SK-N-SH treated with all-trans-retinoic acid at 6 μM for 48 hours (cell line): ENCODE results near the gene TPM1.

ENCODE experiments used
- ATAC-seq: fragments of 200-7000 bp; cut with Tn5 transposase; 3 replicates; pipeline ENCODE4 v1.9.1; 2020; ENCODE audit warnings: mild to moderate bottlenecking, moderate library complexity
- ARNTL ChIP-seq: fragments of 450-650 bp; formaldehyde crosslinking; IDR thresholded peaks from 2 replicates; pipeline ENCODE4 v1.5.0; 2020; ENCODE audit warnings: low read depth, mild to moderate bottlenecking, moderate library complexity, borderline replicate concordance
- BACH2 ChIP-seq: fragments of 250-450 bp; sonication (Bioruptor Pico); IDR thresholded peaks from 2 replicates; pipeline ENCODE4 v1.9.0; 2021; ENCODE audit warnings: mild to moderate bottlenecking, borderline replicate concordance
- CSDC2 ChIP-seq: fragments of 250-450 bp; sonication (Bioruptor Pico); IDR thresholded peaks from 2 replicates; pipeline ENCODE4 v1.5.0; 2020; ENCODE audit warnings: mild to moderate bottlenecking, moderate library complexity
- CSRNP3 ChIP-seq: fragments of 250-450 bp; sonication (Bioruptor Pico); IDR thresholded peaks from 2 replicates; pipeline ENCODE4 v1.5.1; 2021; ENCODE audit warnings: mild to moderate bottlenecking, moderate library complexity
- ISL1 ChIP-seq: fragments of 250-450 bp; sonication (Bioruptor Pico); IDR thresholded peaks from 2 replicates; pipeline ENCODE4 v2.1.2; 2022; ENCODE audit warnings: mild to moderate bottlenecking, moderate library complexity
- OSR1 ChIP-seq: fragments of 250-450 bp; sonication (Bioruptor Pico); IDR thresholded peaks from 2 replicates; pipeline ENCODE4 v1.8.0; 2022; ENCODE audit warnings: moderate library complexity, mild to moderate bottlenecking, inconsistent platforms
- PPARA ChIP-seq: fragments of 250-450 bp; sonication (Bioruptor Pico); IDR thresholded peaks from 2 replicates; pipeline ENCODE4 v1.5.0; 2020; ENCODE audit warnings: mild to moderate bottlenecking, borderline replicate concordance
- RARB ChIP-seq: fragments of 250-450 bp; sonication (Bioruptor Pico); IDR thresholded peaks from 2 replicates; pipeline ENCODE4 v1.8.0; 2021; ENCODE audit warnings: mild to moderate bottlenecking, moderate library complexity
- SNAI2 ChIP-seq: fragments of 250-450 bp; sonication (Bioruptor Pico); IDR thresholded peaks from 2 replicates; pipeline ENCODE4 v1.5.0; 2020; ENCODE audit warnings: mild to moderate bottlenecking, moderate library complexity
- TCF4 ChIP-seq: fragments of 250-450 bp; sonication (Bioruptor Pico); IDR thresholded peaks from 2 replicates; pipeline ENCODE4 v1.8.0; 2021; ENCODE audit warnings: mild to moderate bottlenecking, moderate library complexity, borderline replicate concordance
- TSHZ2 ChIP-seq: fragments of 250-450 bp; sonication (Bioruptor Pico); IDR thresholded peaks from 2 replicates; pipeline ENCODE4 v1.5.0; 2020; ENCODE audit warnings: mild to moderate bottlenecking, moderate library complexity
- ZC3H10 ChIP-seq: fragments of 250-450 bp; sonication (Bioruptor Pico); IDR thresholded peaks from 2 replicates; pipeline ENCODE4 v1.5.1; 2021; ENCODE audit warnings: mild to moderate bottlenecking, moderate library complexity
- ZFP3 ChIP-seq: fragments of 250-450 bp; sonication (Bioruptor Pico); IDR thresholded peaks from 2 replicates; pipeline ENCODE4 v1.5.0; 2020; ENCODE audit warnings: mild to moderate bottlenecking, moderate library complexity
- ZNF565 ChIP-seq: fragments of 450-650 bp; formaldehyde crosslinking; conservative IDR thresholded peaks from 2 replicates; pipeline ENCODE4 v1.5.0; 2020; ENCODE audit warnings: low read depth, mild to moderate bottlenecking, moderate library complexity
- ZNF70 ChIP-seq: fragments of 450-650 bp; formaldehyde crosslinking; IDR thresholded peaks from 2 replicates; pipeline ENCODE4 v1.5.0; 2020; ENCODE audit warnings: mild to moderate bottlenecking, moderate library complexity
- ZNF8 ChIP-seq: fragments of 450-650 bp; formaldehyde crosslinking; IDR thresholded peaks from 2 replicates; pipeline ENCODE4 v1.5.0; 2020; ENCODE audit warnings: mild to moderate bottlenecking, moderate library complexity
- TF ChIP-seq, protein P1 (sequence below): fragments of 250-450 bp; sonication (Bioruptor Pico); IDR thresholded peaks from 2 replicates; pipeline ENCODE4 v1.8.0; 2021; ENCODE audit warnings: low read depth, mild to moderate bottlenecking, moderate library complexity, borderline replicate concordance
- TF ChIP-seq, protein P2 (sequence below): fragments of 250-450 bp; sonication (Bioruptor Pico); IDR thresholded peaks from 2 replicates; pipeline ENCODE4 v1.5.1; 2020; ENCODE audit warnings: low read depth, mild to moderate bottlenecking, moderate library complexity

The TPM1 gene

GRCh38 chr15:63084806-63085205, 42.3 kb downstream of the TPM1 start:
- TF ChIP-seq, protein P1, sequence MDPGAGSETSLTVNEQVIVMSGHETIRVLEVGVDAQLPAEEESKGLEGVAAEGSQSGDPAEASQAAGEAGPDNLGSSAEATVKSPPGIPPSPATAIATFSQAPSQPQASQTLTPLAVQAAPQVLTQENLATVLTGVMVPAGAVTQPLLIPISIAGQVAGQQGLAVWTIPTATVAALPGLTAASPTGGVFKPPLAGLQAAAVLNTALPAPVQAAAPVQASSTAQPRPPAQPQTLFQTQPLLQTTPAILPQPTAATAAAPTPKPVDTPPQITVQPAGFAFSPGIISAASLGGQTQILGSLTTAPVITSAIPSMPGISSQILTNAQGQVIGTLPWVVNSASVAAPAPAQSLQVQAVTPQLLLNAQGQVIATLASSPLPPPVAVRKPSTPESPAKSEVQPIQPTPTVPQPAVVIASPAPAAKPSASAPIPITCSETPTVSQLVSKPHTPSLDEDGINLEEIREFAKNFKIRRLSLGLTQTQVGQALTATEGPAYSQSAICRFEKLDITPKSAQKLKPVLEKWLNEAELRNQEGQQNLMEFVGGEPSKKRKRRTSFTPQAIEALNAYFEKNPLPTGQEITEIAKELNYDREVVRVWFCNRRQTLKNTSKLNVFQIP (CRISPR knock-in tag), result no peak
- TF ChIP-seq TSHZ2 (CRISPR knock-in tag) (no peak), BACH2 (no peak), ZFP3 (CRISPR knock-in tag) (no peak), ARNTL (CRISPR knock-in tag) (no peak), ZNF565 (CRISPR knock-in tag) (no peak)
- ATAC-seq, result no peak

DNA sequence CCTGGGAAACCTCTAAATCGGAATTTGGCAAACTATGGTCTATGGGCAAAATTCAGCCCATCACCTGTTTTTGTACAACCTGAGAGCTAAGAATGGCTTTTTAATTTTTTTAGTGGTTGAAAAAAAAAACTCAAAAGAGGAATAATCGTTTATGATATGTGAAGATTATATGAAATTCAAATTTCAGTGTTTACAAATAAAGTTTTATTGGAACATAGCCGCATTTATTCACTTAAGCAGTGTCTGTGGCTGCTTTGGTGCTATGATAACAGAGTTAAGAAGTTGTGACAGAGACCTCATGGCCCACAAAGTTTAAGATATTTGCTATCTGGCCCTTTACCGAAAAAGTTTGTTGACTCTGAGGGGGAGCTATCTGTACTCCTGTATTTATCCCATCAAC, 42.7 kb downstream of the TPM1 start:
- TF ChIP-seq CSDC2 (CRISPR knock-in tag) (no peak), ISL1 (CRISPR knock-in tag) (no peak), ZC3H10 (CRISPR knock-in tag) (no peak)
- ATAC-seq, result no peak

- peak; percentile 8 for ATAC-seq
- peak; percentile 56 for TF ChIP-seq ISL1 (CRISPR knock-in tag)
- TF ChIP-seq ZC3H10 (CRISPR knock-in tag), result 0 out of 2 replicates have a peak, but pooled peaks have one; percentile 19
- TF ChIP-seq OSR1, result no peak
- TF ChIP-seq, all 23 proteins: peak for 2
Measured at GRCh38 chr15:63086271-63086670, 43.7 kb downstream of the TPM1 start.

DNA sequence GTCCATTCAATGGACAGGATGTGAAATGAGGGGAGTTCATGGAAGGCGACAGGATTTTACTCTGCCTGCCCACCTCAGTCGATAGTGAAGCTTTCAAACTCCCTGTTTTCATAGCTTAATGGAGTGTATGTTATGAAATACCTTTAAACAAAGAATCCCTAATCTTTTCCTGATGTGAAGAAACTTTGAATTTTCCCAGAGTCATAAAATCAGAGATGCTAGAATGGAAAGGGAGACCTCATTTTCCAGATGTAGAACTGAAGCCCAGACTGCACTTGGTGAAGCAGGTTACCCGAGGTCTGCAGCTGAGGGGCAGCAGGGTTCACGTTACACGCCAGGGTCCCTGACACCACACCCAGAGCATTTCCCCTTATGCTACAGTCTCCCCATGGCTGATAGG, 44.4 kb downstream of the TPM1 start:
- TF ChIP-seq SNAI2 (CRISPR knock-in tag) (no peak), BACH2 (no peak), TCF4 (CRISPR knock-in tag) (no peak), ZNF8 (CRISPR knock-in tag) (no peak), CSDC2 (CRISPR knock-in tag) (no peak), PPARA (CRISPR knock-in tag) (no peak), ZNF70 (no peak), ARNTL (CRISPR knock-in tag) (no peak), ZC3H10 (CRISPR knock-in tag) (no peak), TSHZ2 (CRISPR knock-in tag) (no peak), ZNF565 (CRISPR knock-in tag) (no peak), CSRNP3 (no peak), RARB (CRISPR knock-in tag) (no peak)
- TF ChIP-seq, protein P2, sequence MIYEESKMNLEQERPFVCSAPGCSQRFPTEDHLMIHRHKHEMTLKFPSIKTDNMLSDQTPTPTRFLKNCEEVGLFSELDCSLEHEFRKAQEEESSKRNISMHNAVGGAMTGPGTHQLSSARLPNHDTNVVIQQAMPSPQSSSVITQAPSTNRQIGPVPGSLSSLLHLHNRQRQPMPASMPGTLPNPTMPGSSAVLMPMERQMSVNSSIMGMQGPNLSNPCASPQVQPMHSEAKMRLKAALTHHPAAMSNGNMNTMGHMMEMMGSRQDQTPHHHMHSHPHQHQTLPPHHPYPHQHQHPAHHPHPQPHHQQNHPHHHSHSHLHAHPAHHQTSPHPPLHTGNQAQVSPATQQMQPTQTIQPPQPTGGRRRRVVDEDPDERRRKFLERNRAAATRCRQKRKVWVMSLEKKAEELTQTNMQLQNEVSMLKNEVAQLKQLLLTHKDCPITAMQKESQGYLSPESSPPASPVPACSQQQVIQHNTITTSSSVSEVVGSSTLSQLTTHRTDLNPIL (CRISPR knock-in tag), result no peak
- TF ChIP-seq, protein P1 (CRISPR knock-in tag), result no peak
- no peak for ATAC-seq
